HG03460 (cell line): ENCODE measurements around the gene COX4I2.
A peak's percentile ranks its signal among the peaks of the same experiment; 100 is the strongest.
"Not testable (repeated sequence)": the region's sequence is repeated elsewhere in the genome, so short reads cannot be mapped to it uniquely, and the experiment has no call there.

ENCODE experiments used
- ATAC-seq: cut with Tn5 transposase; IDR thresholded peaks from one replicate; pipeline ENCODE4 v1.9.1; 2021; ENCODE audit not compliant: unreplicated experiment

COX4I2 gene

GRCh38 chr20:31637660-31638059, at the start of gene COX4I2:
COX4I2 (plus strand) TSS chr20:31637912; CDS start chr20:31639018, 1,106 bp downstream.
- ATAC-seq: no peak

GRCh38 chr20:31590717-31591225, 46.9 kb upstream of the COX4I2 start:
- ATAC-seq: no peak

GRCh38 chr20:31593221-31594001, 44.3 kb upstream of the COX4I2 start:
- ATAC-seq: no peak

- no peak for ATAC-seq
These were observed 43.6 kb upstream of the COX4I2 start for GRCh38 chr20:31594002-31594557.

DNA sequence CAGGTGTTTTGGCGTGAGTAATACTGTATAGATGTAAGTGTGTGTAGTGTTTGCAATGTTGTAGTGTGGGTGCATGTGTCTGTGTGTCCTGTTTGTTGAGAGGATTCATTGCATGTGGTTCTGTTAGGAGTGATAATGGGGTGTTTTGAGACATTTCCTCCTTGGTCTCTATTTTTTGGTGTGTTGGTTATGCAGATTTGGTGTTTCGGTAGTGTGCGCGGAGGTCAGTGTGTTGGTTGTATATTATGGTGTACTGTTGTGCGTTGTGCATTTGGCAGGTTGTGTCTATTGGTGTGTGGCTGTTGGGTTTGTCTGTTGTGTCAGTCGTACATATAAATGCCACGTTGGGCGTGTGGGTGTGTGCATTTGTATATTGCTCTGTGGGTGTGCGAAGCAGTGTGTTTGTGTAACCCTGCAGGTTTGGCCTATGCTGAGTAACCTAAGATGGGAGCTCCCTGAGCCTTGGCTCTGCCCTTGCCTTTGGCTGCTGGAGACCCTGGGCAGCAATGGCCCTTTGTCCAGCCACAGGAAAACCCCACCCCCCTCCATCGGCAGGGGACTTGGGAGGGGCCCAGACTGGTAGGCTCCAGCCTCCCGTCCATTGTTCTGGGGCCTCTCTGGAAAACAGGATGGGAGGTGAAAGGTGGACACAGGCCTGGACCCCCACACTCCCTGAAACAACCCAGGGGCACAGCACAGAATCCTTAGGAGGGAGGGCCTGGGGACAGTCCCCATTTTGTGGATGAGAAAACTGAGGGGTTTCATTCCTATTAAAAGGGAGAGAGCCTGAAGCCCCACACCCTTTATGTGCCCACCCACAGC, 42.9 kb upstream of the COX4I2 start:
- no peak for ATAC-seq

GRCh38 chr20:31595380-31595653, 42.4 kb upstream of the COX4I2 start:
- no peak for ATAC-seq

DNA sequence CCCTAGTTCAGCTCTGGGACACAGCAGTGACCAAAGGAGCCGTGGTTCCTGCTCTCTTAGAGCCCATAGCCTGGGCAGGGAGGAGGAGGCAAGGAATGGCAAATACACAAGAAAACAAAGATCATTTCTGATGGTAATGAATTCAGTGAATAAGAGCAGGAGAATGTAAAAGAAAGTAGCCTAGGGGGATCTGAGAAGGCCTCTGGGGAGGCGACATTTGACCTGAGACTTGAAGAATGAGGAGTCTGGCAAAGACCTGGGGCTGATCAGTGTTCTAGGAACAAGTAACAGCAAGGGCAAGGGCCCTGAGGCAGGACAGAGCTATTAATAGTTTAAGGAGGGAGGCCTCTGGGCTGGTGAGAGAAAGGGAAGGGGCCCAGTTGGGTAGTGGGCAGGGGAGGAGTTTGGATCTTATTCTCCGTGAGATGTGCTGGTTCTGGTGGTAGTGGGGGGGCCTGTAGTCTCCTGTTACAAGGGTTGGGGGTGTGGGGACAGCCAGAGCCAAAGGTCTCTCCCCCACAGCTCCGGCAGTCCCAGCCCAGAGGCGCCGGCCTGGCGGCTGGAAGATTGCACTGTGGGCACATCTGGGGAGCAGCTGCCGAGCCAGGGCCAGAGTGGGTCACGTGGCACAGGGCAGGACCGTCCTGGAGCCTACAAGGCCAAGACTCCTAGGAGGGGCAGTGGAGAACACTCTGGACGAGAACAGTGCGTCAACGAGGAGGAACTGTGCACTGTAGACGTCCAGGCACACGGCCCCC, 41.9 kb upstream of the COX4I2 start:
- no peak for ATAC-seq

DNA sequence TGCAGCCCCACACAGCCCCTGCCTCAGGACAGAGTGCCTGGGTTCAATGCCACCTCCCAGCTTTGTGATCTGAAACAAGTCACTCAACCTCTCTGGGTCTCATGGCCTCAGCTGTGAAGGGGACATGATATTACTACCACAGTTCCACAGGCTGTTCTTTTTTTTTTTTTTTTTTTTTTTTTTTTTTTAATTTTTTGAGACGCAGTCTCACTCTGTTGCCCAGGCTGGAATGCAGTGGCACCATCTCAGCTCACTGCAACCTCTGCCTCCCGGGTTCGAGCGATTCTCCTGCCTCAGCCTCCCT, 41.3 kb upstream of the COX4I2 start:
- ATAC-seq: not testable (repeated sequence)

- ATAC-seq: no peak
These were observed 40.8 kb upstream of the COX4I2 start for GRCh38 chr20:31596831-31597480.

DNA sequence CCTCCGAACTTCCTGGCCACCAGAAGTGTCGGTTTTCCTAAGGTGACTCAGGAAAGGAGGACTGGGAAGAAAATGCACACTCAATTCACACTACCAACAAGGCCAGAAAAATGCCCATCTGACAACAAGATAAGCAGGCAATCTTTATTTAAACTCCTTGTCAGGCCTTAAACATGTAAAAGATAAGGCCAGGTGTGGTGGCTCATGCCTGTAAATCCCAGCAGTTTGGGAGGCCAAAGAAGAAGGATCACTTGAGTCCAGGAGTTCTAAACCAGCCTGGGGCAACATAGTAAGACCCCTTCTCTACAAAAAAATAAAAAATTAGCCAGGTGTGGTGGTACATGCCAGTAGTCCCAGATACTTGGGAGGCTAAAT, 40.2 kb upstream of the COX4I2 start:
- ATAC-seq: no peak

DNA sequence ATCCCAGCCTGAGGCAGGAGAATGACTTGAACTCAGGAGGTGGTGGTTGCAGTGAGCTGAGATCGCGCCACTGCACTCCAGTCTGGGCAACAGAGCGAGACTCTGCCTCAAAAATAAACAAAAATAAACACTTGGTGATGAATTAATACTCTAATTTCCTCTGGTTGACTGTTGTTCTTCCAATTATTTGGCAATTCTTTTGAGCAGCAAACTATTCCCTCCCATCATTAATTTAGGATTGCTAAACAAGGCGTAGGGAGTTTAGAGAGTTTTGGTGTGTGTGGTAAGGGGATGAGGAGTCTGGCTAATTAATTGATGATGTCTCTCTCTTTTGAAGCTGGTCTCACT, 35.3 kb upstream of the COX4I2 start:
- ATAC-seq: no peak

GRCh38 chr20:31602779-31603441, 34.8 kb upstream of the COX4I2 start:
- ATAC-seq: peak; percentile 39

GRCh38 chr20:31603822-31604566, 33.7 kb upstream of the COX4I2 start:
- ATAC-seq: no peak

DNA sequence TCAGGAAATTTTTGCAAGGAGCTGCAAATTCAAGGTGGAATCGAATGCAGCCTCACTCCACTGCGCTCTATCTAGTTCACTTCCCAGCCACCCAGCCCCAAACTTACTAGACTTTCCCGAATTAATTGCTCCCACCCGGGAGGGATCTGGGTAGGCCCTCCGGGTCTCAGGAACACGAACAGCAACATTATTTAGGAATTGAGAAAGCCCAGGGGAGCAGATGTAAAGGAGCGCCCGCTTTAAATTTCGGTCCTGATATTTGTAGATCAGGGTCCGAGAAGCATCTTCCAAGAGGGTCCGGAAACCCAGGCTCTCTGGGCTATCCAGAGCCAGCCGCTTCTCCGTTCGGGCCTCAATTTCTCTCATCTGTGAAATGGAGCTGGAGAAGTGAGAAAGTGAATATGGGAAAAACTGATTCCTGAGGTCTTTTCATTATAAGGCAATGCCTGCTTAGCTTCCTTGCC, 33.1 kb upstream of the COX4I2 start:
- no peak for ATAC-seq

DNA sequence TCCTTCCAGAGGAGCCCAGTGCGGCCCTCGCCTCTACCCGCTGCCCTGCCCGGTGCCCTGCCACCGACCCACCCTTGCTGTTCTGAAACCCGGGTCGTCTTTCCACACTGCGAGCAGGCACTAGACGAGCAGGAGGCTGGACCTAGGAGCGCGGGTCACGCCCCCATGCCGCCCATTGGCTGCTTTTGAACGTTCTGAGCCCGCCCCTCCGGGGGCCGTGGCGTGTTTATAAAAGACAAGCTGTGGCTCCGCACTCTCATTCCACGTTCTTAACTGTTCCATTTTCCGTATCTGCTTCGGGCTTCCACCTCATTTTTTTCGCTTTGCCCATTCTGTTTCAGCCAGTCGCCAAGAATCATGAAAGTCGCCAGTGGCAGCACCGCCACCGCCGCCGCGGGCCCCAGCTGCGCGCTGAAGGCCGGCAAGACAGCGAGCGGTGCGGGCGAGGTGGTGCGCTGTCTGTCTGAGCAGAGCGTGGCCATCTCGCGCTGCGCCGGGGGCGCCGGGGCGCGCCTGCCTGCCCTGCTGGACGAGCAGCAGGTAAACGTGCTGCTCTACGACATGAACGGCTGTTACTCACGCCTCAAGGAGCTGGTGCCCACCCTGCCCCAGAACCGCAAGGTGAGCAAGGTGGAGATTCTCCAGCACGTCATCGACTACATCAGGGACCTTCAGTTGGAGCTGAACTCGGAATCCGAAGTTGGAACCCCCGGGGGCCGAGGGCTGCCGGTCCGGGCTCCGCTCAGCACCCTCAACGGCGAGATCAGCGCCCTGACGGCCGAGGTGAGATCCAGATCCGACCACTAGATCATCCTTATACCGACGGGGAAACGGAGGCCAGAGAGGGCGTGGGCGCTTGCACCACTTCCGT, 32.4 kb upstream of the COX4I2 start, which contains the start of gene ID1:
ID1 (plus strand) TSS at position 259 of the 871 bp plus-strand sequence; CDS start at position 358, 99 bp downstream.
- peak; percentile 94 for ATAC-seq

- ATAC-seq: no peak
These were observed 31.6 kb upstream of the COX4I2 start for GRCh38 chr20:31605902-31606803.

- no peak for ATAC-seq
These were observed 30.7 kb upstream of the COX4I2 start for GRCh38 chr20:31606804-31607639.
